LoVo (cell line): ENCODE results near the gene KIAA1755.
A peak's percentile ranks its signal among the peaks of the same experiment; 100 is the strongest.

Experiments used
- DNase-seq: peaks from one replicate; pipeline ENCODE4 v3.0.0-alpha.2; 2016; ENCODE audit warnings: low spot score

Gene KIAA1755

DNA sequence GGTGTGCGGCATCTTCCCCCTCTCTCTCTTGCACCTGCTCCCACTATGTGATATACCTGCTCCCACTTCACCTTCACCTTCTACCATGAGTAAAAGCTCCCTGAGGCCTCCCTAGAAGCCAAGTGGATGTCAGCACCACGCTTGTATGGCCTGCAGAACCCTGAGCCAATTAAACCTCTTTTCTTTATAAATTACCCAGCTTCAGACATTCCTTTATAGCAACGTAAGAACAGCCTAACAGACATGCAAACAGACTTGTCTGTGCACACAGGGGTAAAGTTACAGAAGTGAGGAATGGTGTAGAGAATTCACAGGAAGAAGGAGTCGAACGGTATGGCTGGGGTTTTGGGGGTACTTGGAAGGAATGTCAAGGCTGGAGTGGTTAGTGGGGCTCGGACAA is 80.7 kb downstream of the KIAA1755 start:
- no peak for DNase-seq

DNA sequence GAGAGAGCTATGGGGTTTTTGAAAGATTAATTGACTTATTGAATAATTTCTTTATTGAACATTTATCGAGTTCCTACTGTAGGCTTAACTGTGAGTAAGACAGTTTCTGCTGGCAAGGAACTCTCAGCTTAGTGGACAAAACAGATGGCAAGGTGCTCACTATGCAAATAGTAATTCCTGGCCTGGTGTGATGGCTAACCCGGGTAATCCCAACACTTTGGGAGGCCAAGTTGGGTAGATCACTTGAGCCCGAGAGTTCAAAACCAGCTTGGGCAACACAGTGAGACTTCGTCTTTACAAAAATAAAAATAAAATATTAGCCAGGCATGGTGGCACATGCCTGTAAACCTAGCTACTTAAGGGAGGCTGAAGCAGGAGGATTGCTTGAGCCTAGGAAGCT is 82.0 kb downstream of the KIAA1755 start:
- no peak for DNase-seq

GRCh38 chr20:38178065-38178491 is 82.5 kb downstream of the KIAA1755 start:
- no peak for DNase-seq

- no peak for DNase-seq
These were observed 83.3 kb downstream of the KIAA1755 start for GRCh38 chr20:38177201-38177600.

DNA sequence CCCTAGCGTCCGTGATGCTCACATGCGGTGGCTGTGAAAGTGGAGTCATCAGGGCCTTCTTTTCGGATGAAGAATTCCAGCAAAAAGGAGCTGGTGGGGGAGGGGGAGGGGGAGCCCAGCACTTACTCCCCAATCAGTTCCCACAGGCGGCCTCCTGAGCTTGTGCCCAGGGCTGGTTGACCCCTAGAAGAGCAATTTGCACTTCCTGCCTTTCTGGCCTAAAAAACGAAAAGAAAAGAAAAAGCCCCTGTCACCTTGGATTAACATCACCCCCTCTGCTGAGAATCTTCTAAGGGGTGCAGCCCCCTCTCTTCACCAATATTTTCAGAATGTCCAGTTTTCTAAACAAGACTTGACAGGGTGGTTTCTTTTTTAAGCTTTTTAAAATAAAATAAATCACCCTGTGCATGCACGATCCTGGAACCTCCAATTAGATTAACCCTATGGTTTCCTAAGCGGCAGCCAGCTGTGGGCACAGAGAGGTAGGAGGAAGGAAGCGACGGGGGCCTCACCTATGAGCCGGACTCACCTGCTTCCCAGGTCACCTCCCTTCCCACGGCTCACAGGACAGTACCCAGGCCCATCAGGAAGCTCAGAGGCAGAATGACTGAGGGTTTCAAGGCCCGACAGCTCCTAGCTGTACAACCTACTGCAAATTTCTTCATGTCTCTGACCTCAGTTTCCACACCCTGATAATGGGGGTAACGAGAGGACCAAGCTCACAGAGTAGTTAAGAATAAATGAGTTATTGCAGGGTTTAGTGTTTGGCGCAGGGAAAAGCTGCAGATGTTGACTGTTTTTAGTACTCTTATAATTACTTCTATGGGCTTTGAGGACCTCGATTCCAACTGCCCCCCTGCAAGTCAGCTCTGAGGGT is 85.0 kb downstream of the KIAA1755 start:
- DNase-seq = no peak

DNA sequence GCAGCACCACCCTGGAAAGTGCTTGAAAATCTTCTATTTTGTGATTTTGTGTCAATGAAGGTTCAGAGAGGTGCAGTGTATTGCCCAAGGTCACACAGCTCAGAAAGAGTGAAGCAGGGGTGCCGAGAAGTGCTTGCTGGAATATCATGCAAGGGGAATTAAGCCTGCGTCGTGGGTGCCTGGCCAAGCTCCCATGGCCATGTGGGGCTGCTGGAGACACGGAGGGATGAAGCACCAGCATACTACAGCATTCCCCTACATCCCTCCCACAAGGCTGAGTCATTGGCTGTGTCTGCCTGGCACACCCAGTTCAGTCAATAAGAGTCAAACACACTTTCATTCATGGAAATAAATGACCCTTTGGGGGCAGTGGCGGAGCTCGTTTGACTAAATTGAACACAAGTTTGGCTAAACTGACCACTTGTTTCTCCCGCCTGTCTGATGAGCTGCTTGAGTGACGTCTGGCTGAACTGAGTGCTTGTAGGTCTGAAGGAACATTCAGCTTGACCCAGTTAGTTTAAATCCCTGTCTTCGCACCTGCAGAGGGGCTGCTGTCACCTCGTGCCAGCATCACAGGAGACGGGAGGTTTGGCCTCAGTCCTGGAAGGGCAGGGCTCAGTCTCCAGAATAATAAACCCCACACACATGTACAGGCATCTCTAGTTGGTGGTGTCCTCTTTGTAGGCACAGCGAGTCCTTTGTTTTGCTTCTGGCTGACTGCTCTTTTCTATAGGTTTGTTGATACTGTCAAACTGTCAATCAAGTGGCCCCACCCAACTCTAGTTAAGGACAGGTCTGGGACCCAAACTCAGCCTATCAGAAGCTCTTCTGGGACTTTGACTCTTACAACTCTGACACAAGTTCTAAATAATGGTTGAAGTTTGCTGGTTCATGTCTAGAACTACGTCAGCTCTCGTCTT is 87.0 kb downstream of the KIAA1755 start:
- DNase-seq = peak; percentile 68

DNA sequence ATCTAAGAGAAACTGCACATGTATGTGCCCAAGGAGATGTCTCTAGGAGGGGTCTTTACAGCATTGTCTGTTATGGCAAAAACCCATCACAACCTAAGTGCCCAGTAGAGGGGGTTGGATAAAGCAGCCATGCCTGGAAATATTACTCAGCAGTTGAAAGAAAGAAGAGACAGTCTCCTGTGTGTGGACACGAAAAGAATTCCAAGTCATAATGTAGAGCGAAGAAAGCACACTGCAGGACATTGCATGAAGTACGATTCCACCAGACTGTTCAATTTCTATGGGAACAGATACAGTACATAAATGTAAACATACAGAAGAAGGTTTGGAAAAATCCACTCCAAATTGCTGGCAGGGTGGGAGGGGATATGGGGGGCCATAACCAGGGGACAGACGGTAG is 88.1 kb downstream of the KIAA1755 start:
- DNase-seq = no peak

GRCh38 chr20:38171675-38172043 is 88.9 kb downstream of the KIAA1755 start:
- DNase-seq = no peak

DNA sequence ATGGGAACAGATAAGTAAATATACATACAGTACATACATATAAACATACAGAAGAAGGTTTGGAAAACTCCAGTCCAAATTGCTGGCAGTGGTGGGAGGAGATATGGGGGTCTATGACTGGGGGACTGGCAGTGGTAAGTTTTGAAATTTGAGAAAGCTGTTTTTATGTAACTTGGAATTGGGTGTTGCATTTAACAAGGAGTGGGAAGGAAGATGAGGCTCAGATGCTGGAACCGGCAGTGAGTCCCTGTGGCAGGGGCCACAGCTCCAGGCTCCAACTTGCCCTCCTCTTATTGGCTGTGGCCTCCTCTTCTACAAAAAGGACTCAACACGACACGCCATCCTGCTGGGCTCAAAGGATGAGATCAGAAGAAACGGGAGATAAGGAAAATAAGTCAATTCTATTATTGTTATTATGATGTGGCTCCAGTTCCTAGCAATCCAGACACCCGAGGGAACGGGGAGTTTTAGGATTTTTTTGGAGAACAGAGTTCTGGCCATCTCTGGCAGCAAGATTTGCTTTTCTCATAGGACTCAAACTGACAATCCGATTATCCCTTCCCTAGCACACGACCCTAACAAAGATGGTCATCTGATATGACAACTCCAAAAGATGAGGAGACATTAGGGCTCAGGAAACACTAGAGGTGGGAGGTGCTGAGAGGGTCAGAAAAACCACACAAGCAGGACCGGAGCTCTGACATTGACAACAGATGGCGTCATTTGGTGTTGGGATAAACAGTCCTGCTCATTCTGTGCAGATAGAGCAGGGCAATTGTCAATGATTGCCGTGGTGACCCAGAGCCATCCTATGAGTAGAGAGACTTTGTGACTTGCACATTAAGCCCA is 89.5 kb downstream of the KIAA1755 start:
- DNase-seq = no peak

- no peak for DNase-seq
These were observed 90.2 kb downstream of the KIAA1755 start for GRCh38 chr20:38170219-38170825.

GRCh38 chr20:38169636-38170193 is 90.8 kb downstream of the KIAA1755 start:
- no peak for DNase-seq

GRCh38 chr20:38168791-38169589 is 91.5 kb downstream of the KIAA1755 start:
- no peak for DNase-seq

- peak; percentile 22 for DNase-seq
These were observed 92.4 kb downstream of the KIAA1755 start for GRCh38 chr20:38167851-38168760.

DNA sequence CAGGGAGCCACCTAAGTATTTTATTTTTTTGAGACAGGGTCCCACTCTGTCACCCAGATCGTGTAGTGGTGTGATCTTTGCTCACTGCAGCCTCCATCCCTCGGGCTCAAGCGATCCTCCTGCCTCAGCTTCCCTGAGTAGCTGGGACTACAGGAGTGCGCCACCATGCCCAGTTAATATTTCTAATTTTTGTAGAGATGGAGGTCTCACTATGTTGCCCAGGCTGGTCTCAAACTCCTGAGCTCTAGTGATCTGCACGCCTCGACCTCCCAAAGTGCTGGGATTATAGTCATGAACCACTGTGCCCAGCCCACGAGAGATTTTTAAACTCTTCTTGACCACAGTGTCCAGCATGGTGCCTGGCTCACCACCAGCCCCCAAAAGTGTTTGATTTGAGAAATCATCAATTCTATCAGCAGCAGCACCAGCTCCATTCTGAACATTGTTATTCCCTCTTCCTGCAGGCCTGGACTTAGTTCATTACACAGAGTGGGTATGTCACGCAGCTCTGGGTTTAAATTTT is 93.1 kb downstream of the KIAA1755 start:
- DNase-seq = no peak

DNA sequence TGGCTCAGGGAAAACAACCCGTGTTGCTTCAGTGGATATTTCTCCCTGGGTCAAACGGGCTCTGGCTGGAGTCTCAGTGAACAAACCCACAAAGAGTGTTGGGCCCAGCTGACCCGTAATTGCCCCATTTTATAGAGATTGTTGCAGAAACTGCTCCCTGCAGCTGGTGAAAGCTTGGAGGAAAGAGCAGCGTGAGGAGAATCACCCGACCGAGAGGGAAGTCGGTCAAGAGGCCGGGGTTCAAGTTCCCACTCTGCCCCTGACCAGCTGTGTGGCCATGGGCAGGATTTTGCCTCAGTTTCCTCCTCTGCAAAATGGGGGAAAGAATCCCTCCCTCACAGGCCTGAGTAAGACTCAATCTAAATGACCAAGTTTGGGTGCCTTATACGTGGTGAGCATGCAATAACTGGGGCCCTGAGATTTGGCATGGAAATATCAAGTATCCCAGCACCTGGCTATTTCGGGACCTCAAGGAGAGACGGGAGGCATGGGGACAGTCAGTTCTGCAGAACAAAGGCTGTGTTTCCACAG is 93.8 kb downstream of the KIAA1755 start:
- DNase-seq = no peak

DNA sequence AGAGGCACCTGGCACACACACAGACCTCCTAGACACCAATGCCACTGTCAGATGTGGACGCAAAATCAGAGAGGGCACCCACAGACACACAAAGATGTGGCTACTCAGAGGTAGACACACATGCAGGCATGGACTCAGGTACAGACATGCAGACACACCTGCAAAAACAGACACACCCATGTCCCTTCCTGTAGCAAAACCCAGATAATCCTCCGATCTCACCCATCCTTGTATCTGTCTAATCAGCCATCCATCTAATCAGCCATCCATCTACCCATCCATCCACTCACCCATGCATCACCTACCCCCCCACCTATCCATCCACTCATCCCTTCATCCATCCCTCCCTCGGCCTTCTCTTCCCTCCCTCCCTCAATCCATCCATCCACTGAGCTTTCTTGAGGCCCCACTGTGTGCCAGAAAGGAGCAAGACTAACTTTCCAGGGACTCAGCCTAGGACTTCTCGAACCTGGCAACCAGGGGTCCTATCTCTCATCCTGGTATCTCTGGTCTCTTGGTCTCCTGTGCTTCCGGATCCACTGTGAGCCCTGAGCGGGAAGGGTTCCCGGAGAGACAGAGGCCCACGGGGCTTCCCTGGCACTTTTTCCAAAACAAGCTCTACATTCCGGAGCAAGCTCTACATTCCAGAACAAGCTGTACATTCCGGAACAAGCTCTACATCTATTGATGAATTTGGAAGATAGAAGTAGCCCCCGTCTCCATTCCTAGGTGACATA is 94.4 kb downstream of the KIAA1755 start:
- DNase-seq = no peak

GRCh38 chr20:38165089-38165965 is 95.2 kb downstream of the KIAA1755 start, which contains the start of gene TGM2:
TSS of gene TGM2 (minus strand) at chr20:38165270. CDS start at chr20:38165198, 72 bp downstream.
- DNase-seq = peak; percentile 80
